ENCODE results near the gene INTS6.
A peak's percentile ranks its signal among the peaks of the same experiment; 100 is the strongest.

Gene INTS6

GRCh38 chr13:51452361-51453206, at the start of gene INTS6:
Gene INTS6, minus strand, starts transcription at chr13:51453036. Its CDS starts 511 bp downstream, at chr13:51452525.
- DNase-seq (ENCODE audit: low spot score) = peak; percentile 100

GRCh38 chr13:51502153-51502651, 49.4 kb upstream of the INTS6 start:
- no peak for DNase-seq (ENCODE audit: low spot score)

- DNase-seq (ENCODE audit: low spot score) = no peak
Measured at GRCh38 chr13:51501592-51502152, 48.8 kb upstream of the INTS6 start.

GRCh38 chr13:51501096-51501495, 48.3 kb upstream of the INTS6 start:
- no peak for DNase-seq (ENCODE audit: low spot score)

- no peak for DNase-seq (ENCODE audit: low spot score)
Measured at GRCh38 chr13:51500687-51501086, 47.9 kb upstream of the INTS6 start.

- DNase-seq (ENCODE audit: low spot score) = no peak
Measured at GRCh38 chr13:51499841-51500240, 47.0 kb upstream of the INTS6 start.

- DNase-seq (ENCODE audit: low spot score) = no peak
Measured at GRCh38 chr13:51495316-51495715, 42.5 kb upstream of the INTS6 start.

GRCh38 chr13:51494156-51494555, 41.3 kb upstream of the INTS6 start:
- DNase-seq (ENCODE audit: low spot score) = no peak

- no peak for DNase-seq (ENCODE audit: low spot score)
Measured at GRCh38 chr13:51488212-51488611, 35.4 kb upstream of the INTS6 start.

GRCh38 chr13:51481656-51482055, 28.8 kb upstream of the INTS6 start:
- no peak for DNase-seq (ENCODE audit: low spot score)

- DNase-seq (ENCODE audit: low spot score) = no peak
Measured at GRCh38 chr13:51479199-51479523, 26.3 kb upstream of the INTS6 start.

- no peak for DNase-seq (ENCODE audit: low spot score)
Measured at GRCh38 chr13:51478418-51479198, 25.8 kb upstream of the INTS6 start.

- no peak for DNase-seq (ENCODE audit: low spot score)
Measured at GRCh38 chr13:51477653-51478324, 25.0 kb upstream of the INTS6 start.

- no peak for DNase-seq (ENCODE audit: low spot score)
Measured at GRCh38 chr13:51477149-51477548, 24.3 kb upstream of the INTS6 start.

GRCh38 chr13:51475727-51476501, 23.1 kb upstream of the INTS6 start:
- DNase-seq (ENCODE audit: low spot score) = no peak

GRCh38 chr13:51469790-51470189, 17.0 kb upstream of the INTS6 start:
- DNase-seq (ENCODE audit: low spot score) = no peak

- DNase-seq (ENCODE audit: low spot score) = no peak
Measured at GRCh38 chr13:51467730-51468129, 14.9 kb upstream of the INTS6 start.

- DNase-seq (ENCODE audit: low spot score) = no peak
Measured at GRCh38 chr13:51465124-51465523, 12.3 kb upstream of the INTS6 start.

- DNase-seq (ENCODE audit: low spot score) = no peak
Measured at GRCh38 chr13:51457086-51457815, 4.4 kb upstream of the INTS6 start.

- no peak for DNase-seq (ENCODE audit: low spot score)
Measured at GRCh38 chr13:51456510-51456909, 3.7 kb upstream of the INTS6 start.

GRCh38 chr13:51455532-51455931, 2.7 kb upstream of the INTS6 start:
- DNase-seq (ENCODE audit: low spot score) = no peak
